K562 treated with DMSO at 1 percent for 12 hours (cell line): ENCODE measurements around the gene RXFP4. TPM values are rescaled to one million over a fixed set of nuclear protein-coding genes. Genes with fewer than 3 reads are reported as not detected.

Experiments used
- total RNA-seq: library from RNA; unstranded; fragments of 300-600 nt; gene quantifications from 2 replicates; pipeline ENCODE4 v1.2.3, GENCODE V29; 2022; ENCODE audit not compliant: insufficient read depth

The RXFP4 gene, protein sequence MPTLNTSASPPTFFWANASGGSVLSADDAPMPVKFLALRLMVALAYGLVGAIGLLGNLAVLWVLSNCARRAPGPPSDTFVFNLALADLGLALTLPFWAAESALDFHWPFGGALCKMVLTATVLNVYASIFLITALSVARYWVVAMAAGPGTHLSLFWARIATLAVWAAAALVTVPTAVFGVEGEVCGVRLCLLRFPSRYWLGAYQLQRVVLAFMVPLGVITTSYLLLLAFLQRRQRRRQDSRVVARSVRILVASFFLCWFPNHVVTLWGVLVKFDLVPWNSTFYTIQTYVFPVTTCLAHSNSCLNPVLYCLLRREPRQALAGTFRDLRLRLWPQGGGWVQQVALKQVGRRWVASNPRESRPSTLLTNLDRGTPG
- total RNA-seq: not detected in 2 replicates

DNA sequence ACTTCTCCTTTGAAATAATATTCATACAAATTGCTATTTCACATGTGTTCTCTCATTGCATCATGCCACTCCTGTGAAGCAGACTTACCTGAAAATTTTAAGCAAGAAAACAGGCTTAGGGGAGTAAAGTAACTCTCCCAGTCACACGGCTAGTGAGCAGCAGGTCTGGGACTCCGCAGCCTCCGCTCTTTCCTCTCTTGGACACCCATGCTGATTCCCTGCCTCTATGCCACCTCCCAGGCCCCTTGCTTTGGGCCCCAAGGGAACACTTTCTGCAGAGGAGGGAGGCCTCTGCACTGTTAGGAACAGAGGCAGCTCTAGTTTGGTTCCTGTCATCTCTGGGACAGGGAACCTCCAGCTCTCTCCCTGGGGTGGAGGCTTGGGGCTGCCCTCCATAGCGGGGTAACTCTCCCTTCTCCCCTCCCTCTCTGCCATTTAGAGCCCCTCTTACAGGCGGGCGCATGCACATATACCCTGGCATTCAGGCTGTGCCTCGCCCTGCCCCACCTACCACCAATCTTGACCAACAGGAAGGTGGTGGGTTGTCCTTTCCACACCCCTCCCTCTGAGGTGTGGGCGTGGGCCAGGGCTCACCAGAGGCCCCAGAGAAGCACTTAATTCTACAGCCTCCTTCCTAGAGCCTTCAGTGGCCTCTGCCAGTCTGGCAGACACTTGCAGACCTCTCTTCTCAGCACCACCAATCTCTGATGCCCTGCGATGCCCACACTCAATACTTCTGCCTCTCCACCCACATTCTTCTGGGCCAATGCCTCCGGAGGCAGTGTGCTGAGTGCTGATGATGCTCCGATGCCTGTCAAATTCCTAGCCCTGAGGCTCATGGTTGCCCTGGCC is at the start of gene RXFP4:
Gene RXFP4, plus strand, starts transcription at position 646 of the 852 bp plus-strand sequence. Its CDS starts 72 bp downstream, at position 718.

DNA sequence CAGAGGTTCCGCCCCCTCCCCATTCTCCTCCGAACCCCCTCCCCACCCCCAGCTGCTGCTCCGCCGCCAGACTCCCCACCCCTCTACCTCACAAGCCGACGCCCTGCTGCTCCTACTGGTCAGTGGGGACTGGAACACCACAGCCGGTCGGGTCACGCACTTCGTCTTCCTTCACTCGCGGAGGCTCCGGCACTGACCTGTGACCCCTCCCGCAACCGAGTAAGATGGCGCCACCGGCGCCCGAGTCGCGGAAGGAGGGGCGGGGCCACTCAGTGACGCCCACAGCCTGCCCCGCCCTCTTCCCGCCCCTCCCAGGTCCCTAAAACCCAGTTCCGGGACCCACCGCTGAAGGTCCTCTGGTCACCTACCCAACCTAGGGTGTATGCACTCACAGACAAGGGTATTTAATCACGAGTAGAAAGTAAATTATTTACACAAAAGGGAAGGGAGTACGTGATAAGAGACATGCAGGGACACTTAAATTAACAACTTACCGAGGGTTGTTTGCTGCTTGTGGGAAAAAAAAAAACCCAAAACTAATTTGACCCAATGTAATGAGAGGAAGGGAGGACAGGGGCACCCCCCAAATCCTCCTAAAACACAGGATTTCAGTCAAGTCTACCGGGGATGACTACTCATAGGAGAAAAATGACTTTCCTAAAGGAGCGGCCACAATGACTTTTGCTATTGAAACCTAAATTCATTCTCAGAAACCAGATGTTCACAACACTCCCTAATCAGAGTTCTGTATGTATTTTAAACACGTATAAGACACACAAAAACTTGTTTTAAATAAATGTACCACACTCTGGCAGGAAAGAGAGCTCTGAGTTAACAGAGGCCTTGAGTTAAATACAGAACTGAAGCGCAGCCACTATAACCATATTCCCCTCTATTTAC is 30.0 kb upstream of the RXFP4 start, which contains the start of gene RIT1:
Gene RIT1, minus strand, starts transcription at position 194 of the 900 bp plus-strand sequence. CDS start 588 bp downstream, outside the sequence.

DNA sequence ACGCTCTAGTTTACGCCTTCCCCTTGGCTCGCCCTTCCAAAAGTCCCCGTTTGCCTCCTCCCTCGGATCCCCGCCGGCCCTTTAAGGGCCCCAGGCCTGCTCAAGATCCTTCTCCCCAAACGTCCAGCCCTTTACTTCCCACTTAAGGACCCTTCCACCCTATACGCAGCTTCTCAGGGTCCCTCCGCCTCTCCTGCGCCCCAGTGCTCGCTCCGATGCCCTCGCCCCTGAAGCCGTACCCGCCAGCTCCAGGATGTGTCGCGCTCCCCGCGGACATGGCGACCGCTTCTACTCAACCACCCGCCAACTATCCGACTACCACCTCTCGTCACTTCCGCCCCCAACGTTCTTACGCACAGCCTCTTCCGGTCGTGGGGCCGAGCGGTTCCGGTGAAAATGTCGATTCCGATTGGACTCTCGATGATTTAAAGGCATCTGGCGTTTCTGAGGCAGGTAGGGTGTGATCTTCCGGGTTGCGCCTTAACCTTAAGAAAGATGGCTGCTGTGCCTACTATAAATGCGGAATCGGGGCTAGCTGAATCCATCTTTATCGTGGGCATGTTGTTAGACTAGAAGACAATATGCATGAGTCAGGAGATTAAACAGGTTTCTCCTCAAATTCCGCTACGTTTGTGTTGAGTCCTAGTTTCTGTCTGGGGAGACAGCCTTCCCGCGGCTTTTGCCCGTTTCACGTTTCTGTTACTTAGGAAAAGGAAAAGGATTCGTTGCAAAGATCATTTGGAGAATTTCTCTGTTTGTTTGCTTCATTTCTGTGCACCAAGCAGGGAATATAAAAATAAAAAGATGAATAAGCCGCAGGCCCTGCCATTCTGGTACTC is 7.1 kb upstream of the RXFP4 start, which contains the start of gene KHDC4:
Gene KHDC4, minus strand, starts transcription at position 317 of the 839 bp plus-strand sequence. Its CDS starts 40 bp downstream, at position 277.

DNA sequence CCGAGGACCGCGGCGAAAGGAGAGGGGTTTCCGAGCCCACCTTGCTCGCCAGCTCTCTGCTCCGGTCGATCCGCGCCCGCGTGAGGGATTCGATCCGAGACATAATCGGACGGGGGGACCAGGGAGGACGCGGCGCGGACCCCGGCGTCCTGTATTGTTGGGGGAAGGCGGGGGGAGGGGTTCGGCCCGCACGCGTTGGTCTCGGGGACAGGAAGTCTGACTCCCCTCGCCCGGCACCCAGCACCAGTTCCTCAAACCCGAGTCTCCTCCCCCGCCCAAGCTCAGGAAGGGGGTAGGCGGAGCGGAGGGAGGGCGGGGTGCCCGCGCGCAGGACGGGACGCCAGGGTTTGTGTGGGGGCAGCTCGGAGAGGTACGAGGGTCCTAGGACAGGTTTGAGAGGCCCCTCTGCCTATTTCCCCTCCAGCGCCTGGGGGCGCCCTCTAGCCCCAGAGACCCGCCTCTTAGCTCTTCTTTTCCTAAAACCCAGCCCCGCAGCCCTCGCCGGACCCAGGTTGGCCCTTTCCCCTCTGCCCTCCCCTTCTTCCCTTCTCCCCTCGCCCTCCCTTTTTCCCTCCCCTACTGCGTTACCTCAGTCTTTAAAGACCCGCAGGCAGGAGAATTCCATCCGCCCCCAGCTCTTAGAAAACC is 37.0 kb downstream of the RXFP4 start, which contains the start of gene ARHGEF2:
Gene ARHGEF2, minus strand, starts transcription at position 223 of the 648 bp plus-strand sequence. Its CDS starts 120 bp downstream, at position 103.

Other genes with a start within 250 kb of the RXFP4 start
- 7.9 and 24.9 TPM in 2 replicates for gene GON4L, start 84.4 kb upstream of the RXFP4 start, total RNA-seq
- 0.19 and 0.68 TPM in 2 replicates for gene SYT11, start 82.1 kb upstream of the RXFP4 start, total RNA-seq
- gene RIT1, start 30.3 kb upstream of the RXFP4 start, total RNA-seq: 32.2 and 44.4 TPM in 2 replicates
- 18.5 and 52.6 TPM in 2 replicates for gene KHDC4, start 7.2 kb upstream of the RXFP4 start, total RNA-seq
- gene ARHGEF2, start 36.9 kb downstream of the RXFP4 start, total RNA-seq: 116 and 179 TPM in 2 replicates
- gene SSR2, start 79.3 kb downstream of the RXFP4 start, total RNA-seq: 370 and 380 TPM in 2 replicates
- gene UBQLN4, start 112.2 kb downstream of the RXFP4 start, total RNA-seq: 23.4 and 46.6 TPM in 2 replicates
- gene LAMTOR2, start 113.1 kb downstream of the RXFP4 start, total RNA-seq: 90.5 and 94.8 TPM in 2 replicates
- gene RAB25, start 119.5 kb downstream of the RXFP4 start, total RNA-seq: not detected in 2 replicates
- 0.96 and 5.5 TPM in 2 replicates for gene MEX3A, start 140.8 kb downstream of the RXFP4 start, total RNA-seq
- 239 and 270 TPM in 2 replicates for gene LMNA, start 173.1 kb downstream of the RXFP4 start, total RNA-seq
- 1.6 TPM in 1 of 2 replicates, not detected in the other for gene SEMA4A, start 211.9 kb downstream of the RXFP4 start, total RNA-seq